B cell (primary cell): ENCODE measurements around the gene KIAA1614.

Experiments used
- CTCF ChIP-seq: fragments of 200-600 bp; IDR thresholded peaks from one replicate; pipeline ENCODE4 v1.8.0; 2022; ENCODE audit warnings: antibody characterized with exemption, mild to moderate bottlenecking
- EZH2 ChIP-seq: IDR thresholded peaks from 2 replicates; pipeline ENCODE4 v1.6.1; 2012; ENCODE audit warnings: borderline replicate concordance, low read depth, mild to moderate bottlenecking, moderate library complexity, low read length; ENCODE audit not compliant: insufficient read depth, poor library complexity, severe bottlenecking

- TF ChIP-seq CTCF (no peak), EZH2 (no peak)
Observed at GRCh38 chr1:180926164-180926981, 13.7 kb downstream of the KIAA1614 start.
